ENCODE results near the gene PTGIR.

DNA sequence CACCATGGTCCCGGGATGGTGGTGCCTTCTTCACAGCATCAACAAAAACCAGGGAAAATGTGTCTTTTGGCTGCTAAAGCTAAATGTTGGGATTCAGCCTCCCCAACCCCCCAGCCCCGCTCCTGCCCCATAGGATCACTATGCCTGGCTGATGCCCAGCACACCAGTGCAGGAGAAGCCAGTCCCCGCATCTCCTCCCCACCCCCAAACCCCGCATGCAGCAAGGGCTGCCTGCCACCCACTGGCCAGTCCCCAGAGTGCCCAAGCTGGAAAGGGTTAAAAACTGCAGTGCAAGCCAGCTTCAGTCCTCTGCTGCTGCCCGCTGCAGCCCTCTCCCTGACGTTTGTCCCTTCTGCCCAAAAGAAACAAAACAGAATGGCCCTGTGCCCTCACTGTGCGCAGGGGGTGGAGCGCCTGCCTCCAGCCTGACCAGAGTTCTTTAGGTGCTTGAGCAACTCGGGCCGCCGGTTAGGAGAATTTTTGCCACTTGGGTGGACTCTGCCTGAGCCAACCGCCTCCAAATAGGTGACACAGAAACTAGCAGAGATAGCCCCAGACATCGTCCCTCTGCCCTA lies 20.0 kb downstream of the PTGIR start:
- TF ChIP-seq FOXM1 (IDR thresholded peaks at IDR 0.05; ENCODE audit: low read depth, low read length), result no peak
- TF ChIP-seq SMAD1 (IDR thresholded peaks at IDR 0.05; ENCODE audit: low read depth, partially characterized antibody), result no peak
- TF ChIP-seq RAD21 (IDR thresholded peaks at IDR 0.05; ENCODE audit: insufficient read depth, low read depth, low read length), result no peak

Measured in GM12878 (cell line).